GM23248 (cell line): Measurements from ENCODE around the gene PDGFRB.

ENCODE experiments used
- EZH2 ChIP-seq: fragments of 200-600 bp; sonication (generic); IDR thresholded peaks from 2 replicates; pipeline ENCODE4 v1.6.1; 2018; ENCODE audit warnings: antibody characterized with exemption, mild to moderate bottlenecking; ENCODE audit not compliant: insufficient read depth, poor library complexity, severe bottlenecking
- EZH2phosphoT487 ChIP-seq: fragments of 200-600 bp; sonication (generic); IDR thresholded peaks from 2 replicates; pipeline ENCODE4 v1.6.1; 2018; ENCODE audit warnings: antibody characterized with exemption, moderate library complexity, mild to moderate bottlenecking, low read depth; ENCODE audit not compliant: insufficient read depth

DNA sequence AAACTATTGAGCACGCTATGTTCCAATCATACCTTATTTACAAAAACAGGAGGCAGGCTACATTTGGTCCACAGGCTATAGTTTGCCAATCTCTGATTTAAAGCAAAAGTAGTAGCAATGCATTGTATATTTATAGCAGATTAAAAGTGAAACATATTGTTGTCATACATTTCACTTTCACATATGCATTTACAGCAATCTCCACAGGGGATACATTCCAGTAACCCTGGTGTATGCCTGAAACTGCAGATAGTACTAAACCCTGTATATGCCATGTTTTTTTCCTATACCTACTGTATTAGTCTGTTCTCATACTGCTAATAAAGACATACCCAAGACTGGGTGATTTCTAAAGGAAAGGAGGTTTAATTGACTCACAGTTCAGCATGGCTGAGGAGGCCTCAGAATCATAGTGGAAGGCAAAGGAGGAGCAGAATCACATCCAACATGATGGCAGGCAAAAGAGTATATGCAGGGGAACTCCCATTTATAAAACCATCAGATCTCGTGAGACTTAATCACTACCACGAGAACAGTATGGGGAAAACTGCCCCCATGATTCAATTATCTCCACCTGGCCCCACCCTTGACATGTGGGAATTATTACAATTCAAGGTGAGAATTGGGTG lies 63.4 kb downstream of the PDGFRB start:
- no peak for TF ChIP-seq EZH2phosphoT487
- TF ChIP-seq EZH2, result no peak
